DOHH2 (cell line): Measurements from ENCODE around the gene CLCA2.

Experiments used
- EZH2phosphoT487 ChIP-seq: fragments of 200-600 bp; sonication (generic); IDR thresholded peaks from 2 replicates; pipeline ENCODE4 v1.6.1; 2017; ENCODE audit warnings: borderline replicate concordance, mild to moderate bottlenecking, antibody characterized with exemption, low read length, moderate library complexity, mixed read lengths
- TF ChIP-seq, protein P1 (sequence below): fragments of 200-600 bp; sonication (generic); IDR thresholded peaks from one replicate; pipeline ENCODE4 v1.5.1; 2014; ENCODE audit warnings: antibody characterized with exemption, mild to moderate bottlenecking, low read depth, low read length; ENCODE audit not compliant: poor library complexity, severe bottlenecking

DNA sequence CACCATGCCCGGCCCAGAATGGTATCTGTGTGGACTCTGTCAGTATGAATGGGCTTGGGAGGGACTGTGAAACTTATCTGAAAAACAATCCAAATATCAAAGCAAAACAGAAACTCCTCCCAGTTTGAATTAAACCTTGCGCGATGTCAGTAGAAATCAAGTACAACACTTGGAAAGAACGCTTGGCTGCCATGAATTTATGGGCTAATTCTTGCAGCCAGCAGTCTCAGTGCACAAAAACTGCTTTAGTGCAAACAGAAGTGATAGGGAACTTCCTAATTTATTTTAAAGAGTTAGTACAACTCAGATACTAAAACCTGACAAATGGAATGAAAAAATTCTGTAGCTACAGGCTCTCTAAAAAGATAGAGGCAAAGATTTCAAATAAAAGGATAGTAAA, 53.3 kb downstream of the CLCA2 start:
- TF ChIP-seq, protein P1, sequence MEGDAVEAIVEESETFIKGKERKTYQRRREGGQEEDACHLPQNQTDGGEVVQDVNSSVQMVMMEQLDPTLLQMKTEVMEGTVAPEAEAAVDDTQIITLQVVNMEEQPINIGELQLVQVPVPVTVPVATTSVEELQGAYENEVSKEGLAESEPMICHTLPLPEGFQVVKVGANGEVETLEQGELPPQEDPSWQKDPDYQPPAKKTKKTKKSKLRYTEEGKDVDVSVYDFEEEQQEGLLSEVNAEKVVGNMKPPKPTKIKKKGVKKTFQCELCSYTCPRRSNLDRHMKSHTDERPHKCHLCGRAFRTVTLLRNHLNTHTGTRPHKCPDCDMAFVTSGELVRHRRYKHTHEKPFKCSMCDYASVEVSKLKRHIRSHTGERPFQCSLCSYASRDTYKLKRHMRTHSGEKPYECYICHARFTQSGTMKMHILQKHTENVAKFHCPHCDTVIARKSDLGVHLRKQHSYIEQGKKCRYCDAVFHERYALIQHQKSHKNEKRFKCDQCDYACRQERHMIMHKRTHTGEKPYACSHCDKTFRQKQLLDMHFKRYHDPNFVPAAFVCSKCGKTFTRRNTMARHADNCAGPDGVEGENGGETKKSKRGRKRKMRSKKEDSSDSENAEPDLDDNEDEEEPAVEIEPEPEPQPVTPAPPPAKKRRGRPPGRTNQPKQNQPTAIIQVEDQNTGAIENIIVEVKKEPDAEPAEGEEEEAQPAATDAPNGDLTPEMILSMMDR: no peak
- TF ChIP-seq EZH2phosphoT487: no peak
